Osteocyte (in vitro differentiated cells): ENCODE data around the gene LUM. TPM values are rescaled to one million over a fixed set of nuclear protein-coding genes. Genes with fewer than 3 reads are reported as not detected.

Experiments
- DNase-seq: peaks from one replicate; pipeline ENCODE4 v3.0.0; 2021; ENCODE audit warnings: mixed read lengths; ENCODE audit not compliant: unreplicated experiment; ENCODE audit errors: extremely low spot score
- H3K27ac Mint-ChIP-seq: one replicate; pipeline ENCODE4 v1.8.0; 2021; ENCODE audit warnings: mild to moderate bottlenecking, mixed read lengths; ENCODE audit not compliant: unreplicated experiment
- H3K27me3 Mint-ChIP-seq: one replicate; pipeline ENCODE4 v1.8.0; 2021; ENCODE audit warnings: mixed read lengths; ENCODE audit not compliant: unreplicated experiment
- H3K36me3 Mint-ChIP-seq: one replicate; pipeline ENCODE4 v1.8.0; 2021; ENCODE audit warnings: mixed read lengths; ENCODE audit not compliant: unreplicated experiment
- H3K4me1 Mint-ChIP-seq: one replicate; pipeline ENCODE4 v1.8.0; 2021; ENCODE audit warnings: mixed read lengths; ENCODE audit not compliant: unreplicated experiment
- H3K4me3 Mint-ChIP-seq: one replicate; pipeline ENCODE4 v1.8.0; 2021; ENCODE audit warnings: mild to moderate bottlenecking, moderate library complexity, mixed read lengths; ENCODE audit not compliant: unreplicated experiment
- H3K9me3 Mint-ChIP-seq: one replicate; pipeline ENCODE4 v1.8.0; 2021; ENCODE audit warnings: mixed read lengths; ENCODE audit not compliant: unreplicated experiment
- total RNA-seq: library from RNA; stranded (reverse); gene quantifications from 2 replicates; pipeline ENCODE4 v1.2.1, GENCODE V29; 2021
- TF ChIP-seq, protein P1 (sequence below): fragments of 200-600 bp; sonication (generic); IDR thresholded peaks from 2 replicates; pipeline ENCODE4 v1.5.0; 2021; ENCODE audit warnings: antibody characterized with exemption, mild to moderate bottlenecking, moderate library complexity

LUM gene
- total RNA-seq, 1 donor from 2014 or later, result 481 TPM

DNA sequence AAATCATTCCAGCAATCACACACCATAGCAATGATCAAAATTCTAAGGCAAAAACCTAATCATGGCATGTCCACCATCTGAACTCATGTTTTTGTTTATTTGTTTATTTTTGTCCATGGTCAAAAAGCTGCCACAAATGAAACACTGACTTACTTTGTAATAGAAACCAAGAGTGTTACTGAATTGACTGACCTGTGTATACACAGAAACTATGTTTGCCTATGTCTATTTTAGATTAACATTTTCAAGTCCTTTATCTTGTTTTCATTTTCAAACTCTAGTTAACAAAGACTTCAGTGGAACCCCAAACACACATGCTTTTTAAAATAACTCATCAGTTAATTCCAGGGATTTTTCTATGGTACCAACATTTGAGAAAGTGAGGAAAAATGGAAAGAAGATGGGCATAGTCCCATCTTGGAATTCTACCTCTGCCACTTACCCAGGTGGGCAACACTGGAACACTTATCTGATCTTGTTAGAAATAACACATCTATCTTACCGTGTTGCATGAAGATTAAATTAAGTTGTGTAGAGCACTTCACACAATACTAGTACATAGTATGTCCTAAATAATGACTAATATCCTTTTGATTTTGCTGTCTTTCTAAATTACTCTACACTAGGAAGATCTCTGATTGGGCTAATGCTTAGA, 6.4 kb downstream of the LUM start:
- H3K9me3 Mint-ChIP-seq, result peaks cover 13% of the 10 kb centered on the region
- H3K4me3 Mint-ChIP-seq, result peak overlapping the region; percentile 45
- H3K27ac Mint-ChIP-seq, result peak overlapping the region; percentile 35
- peaks cover 47% of the 10 kb centered on the region for H3K36me3 Mint-ChIP-seq
- no peaks in the 10 kb centered on the region for H3K27me3 Mint-ChIP-seq
- no peak for DNase-seq
- TF ChIP-seq, protein P1, sequence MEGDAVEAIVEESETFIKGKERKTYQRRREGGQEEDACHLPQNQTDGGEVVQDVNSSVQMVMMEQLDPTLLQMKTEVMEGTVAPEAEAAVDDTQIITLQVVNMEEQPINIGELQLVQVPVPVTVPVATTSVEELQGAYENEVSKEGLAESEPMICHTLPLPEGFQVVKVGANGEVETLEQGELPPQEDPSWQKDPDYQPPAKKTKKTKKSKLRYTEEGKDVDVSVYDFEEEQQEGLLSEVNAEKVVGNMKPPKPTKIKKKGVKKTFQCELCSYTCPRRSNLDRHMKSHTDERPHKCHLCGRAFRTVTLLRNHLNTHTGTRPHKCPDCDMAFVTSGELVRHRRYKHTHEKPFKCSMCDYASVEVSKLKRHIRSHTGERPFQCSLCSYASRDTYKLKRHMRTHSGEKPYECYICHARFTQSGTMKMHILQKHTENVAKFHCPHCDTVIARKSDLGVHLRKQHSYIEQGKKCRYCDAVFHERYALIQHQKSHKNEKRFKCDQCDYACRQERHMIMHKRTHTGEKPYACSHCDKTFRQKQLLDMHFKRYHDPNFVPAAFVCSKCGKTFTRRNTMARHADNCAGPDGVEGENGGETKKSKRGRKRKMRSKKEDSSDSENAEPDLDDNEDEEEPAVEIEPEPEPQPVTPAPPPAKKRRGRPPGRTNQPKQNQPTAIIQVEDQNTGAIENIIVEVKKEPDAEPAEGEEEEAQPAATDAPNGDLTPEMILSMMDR, result no peak
- peaks cover 68% of the 10 kb centered on the region for H3K4me1 Mint-ChIP-seq

DNA sequence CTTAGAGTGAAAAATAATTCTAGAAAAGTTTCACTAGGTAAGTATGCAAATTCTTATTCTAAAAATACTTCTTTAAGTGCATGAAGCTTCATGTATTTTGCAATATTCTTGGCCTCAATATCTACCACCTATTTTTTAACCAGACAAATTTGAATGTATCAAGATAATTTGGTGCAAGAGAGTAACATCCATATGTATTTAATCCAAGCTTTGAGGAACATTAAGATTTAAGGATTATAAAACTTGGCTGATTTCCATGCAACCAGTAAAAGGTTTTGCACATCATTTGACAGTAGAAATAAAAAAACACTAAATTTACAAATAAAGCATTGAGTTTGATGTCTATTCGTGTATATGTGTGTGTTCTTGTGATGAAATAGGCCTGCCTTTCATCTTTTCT, 7.7 kb downstream of the LUM start:
- peaks cover 14% of the 10 kb centered on the region for H3K9me3 Mint-ChIP-seq
- H3K4me1 Mint-ChIP-seq, result peaks cover 72% of the 10 kb centered on the region
- H3K27me3 Mint-ChIP-seq, result no peaks in the 10 kb centered on the region
- H3K4me3 Mint-ChIP-seq, result no peak overlapping the region
- no peak overlapping the region for H3K27ac Mint-ChIP-seq
- DNase-seq, result no peak
- TF ChIP-seq, protein P1, result no peak
- peaks cover 47% of the 10 kb centered on the region for H3K36me3 Mint-ChIP-seq

DNA sequence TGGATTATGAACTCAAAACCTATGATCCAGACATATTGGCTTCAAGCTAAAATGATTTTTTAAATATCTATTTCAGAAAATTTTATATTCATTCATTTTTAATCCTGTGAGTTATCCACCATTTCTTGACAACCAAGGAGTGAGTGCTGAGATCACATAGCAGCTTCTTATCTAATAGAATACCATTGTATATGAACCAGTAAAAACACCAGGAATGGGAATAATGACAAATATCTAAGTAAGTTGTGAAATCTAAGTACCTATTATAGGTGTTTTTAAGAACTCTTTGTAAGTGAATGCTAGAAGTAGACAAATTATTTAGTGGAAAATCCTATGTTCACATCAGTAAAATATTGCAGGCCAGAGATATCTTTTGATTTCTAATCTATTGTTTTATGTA, 8.2 kb downstream of the LUM start:
- Mint-ChIP-seq H3K27me3 (no peaks in the 10 kb centered on the region), H3K4me1 (peaks cover 72% of the 10 kb centered on the region), H3K36me3 (peaks cover 45% of the 10 kb centered on the region), H3K9me3 (peaks cover 13% of the 10 kb centered on the region), H3K27ac (no peak overlapping the region), H3K4me3 (no peak overlapping the region)
- no peak for DNase-seq
- TF ChIP-seq, protein P1, result no peak

DNA sequence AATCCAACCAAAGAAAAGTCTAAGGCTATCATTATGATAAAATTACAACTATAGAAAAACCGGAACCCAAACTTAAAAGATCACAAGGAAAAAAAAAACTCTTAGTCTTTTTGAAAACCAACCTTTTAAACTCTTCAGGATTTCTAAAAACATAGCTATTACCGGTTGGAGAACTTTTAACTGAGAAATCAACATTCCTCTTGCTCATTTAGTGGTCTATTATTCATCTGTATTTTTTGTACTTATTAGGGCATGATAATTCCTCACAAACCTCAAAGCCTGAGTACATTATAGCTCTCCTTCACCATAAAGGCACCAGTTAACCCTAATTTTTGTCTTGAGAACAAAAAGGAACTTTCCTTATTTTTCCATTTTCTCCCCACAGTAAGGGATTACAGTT, 10.4 kb downstream of the LUM start:
- Mint-ChIP-seq H3K27me3 (no peaks in the 10 kb centered on the region), H3K4me3 (no peak overlapping the region), H3K36me3 (peaks cover 29% of the 10 kb centered on the region), H3K9me3 (peaks cover 11% of the 10 kb centered on the region), H3K4me1 (peaks cover 52% of the 10 kb centered on the region), H3K27ac (peak overlapping the region; percentile 54)
- TF ChIP-seq, protein P1, result no peak
- DNase-seq, result no peak

DNA sequence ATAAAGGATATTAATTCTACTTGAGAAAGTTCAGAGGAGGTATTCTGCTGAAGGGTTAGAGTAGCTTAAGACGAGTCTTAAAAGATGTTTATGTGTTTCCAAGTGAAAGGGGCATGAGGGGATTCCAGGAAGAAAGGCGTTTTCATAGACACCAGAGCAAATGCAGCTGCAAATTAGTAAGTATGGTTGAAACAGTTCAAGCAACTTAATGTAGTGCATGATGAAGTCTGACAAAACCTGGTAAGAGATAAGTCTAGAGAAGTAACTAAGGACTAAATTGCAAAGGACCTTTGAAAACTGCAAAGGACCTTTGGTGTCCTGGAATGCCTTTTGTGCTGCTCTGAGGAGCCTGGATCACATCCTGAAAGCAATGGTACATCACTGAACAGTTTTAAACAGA, 11.5 kb downstream of the LUM start:
- no peak for DNase-seq

More for the DNA sequence above, 11.5 kb downstream of the LUM start:
- peaks cover 43% of the 10 kb centered on the region for H3K4me1 Mint-ChIP-seq
- H3K27ac Mint-ChIP-seq, result peak overlapping the region; percentile 81
- H3K9me3 Mint-ChIP-seq, result peaks cover 5% of the 10 kb centered on the region
- peaks cover 20% of the 10 kb centered on the region for H3K36me3 Mint-ChIP-seq
- no peaks in the 10 kb centered on the region for H3K27me3 Mint-ChIP-seq
- TF ChIP-seq, protein P1, result no peak
- H3K4me3 Mint-ChIP-seq, result no peak overlapping the region
